Aorta (tissue), 5 donors: ENCODE measurements around the gene SPACA9. TPM values are rescaled to one million over a fixed set of nuclear protein-coding genes. Genes with fewer than 3 reads are reported as not detected.

Experiments
- ATAC-seq: fragments of 200-7000 bp; cut with Tn5 transposase; one replicate; pipeline ENCODE4 v1.9.1; 2022; ENCODE audit warnings: moderate library complexity; ENCODE audit not compliant: low FRiP score
- DNase-seq, 2 donors: peaks; one replicate each; pipeline ENCODE4 v3.0.0-alpha.2; 2020
- H3K27ac ChIP-seq, 2 donors: one replicate each; pipeline ENCODE4 v1.5.1; 2013; ENCODE audit warnings: low read length in 2 of 2, mild to moderate bottlenecking in 2 of 2, moderate library complexity in 2 of 2, control low read depth in 1 of 2, inconsistent platforms in 1 of 2, low read depth in 1 of 2
- H3K27me3 ChIP-seq, 2 donors: one replicate each; pipeline ENCODE4 v1.6.1; 2013; ENCODE audit warnings: control low read depth in 1 of 2, low read length in 1 of 2, mild to moderate bottlenecking in 1 of 2, moderate library complexity in 1 of 2; ENCODE audit not compliant: insufficient read depth in 2 of 2, control insufficient read depth in 1 of 2
- H3K36me3 ChIP-seq, 2 donors: one replicate each; pipeline ENCODE4 v1.6.1; 2013; ENCODE audit warnings: control low read depth in 1 of 2, low read length in 1 of 2, mild to moderate bottlenecking in 1 of 2; ENCODE audit not compliant: insufficient read depth in 2 of 2, control insufficient read depth in 1 of 2
- H3K4me1 ChIP-seq, 2 donors: one replicate each; pipeline ENCODE4 v1.6.1; 2013; ENCODE audit warnings: low read length in 2 of 2, control low read depth in 1 of 2, mild to moderate bottlenecking in 1 of 2, moderate library complexity in 1 of 2; ENCODE audit not compliant: insufficient read depth in 2 of 2, control insufficient read depth in 1 of 2
- H3K4me3 ChIP-seq, 2 donors: one replicate each; pipeline ENCODE4 v1.5.1; 2013; ENCODE audit warnings: low read length in 2 of 2, control low read depth in 1 of 2, mild to moderate bottlenecking in 1 of 2
- H3K9me3 ChIP-seq: one replicate; pipeline ENCODE4 v1.6.1; 2013; ENCODE audit warnings: mild to moderate bottlenecking, low read length; ENCODE audit not compliant: control insufficient read depth
- WGBS, 2 donors: extraction: QIAGEN DNeasy Blood & Tissue Kit; methylation state at CpG; one replicate each; pipeline ENCODE4 v1.1.7; 2013; 5-methylcytosine and 5-hydroxymethylcytosine counted together
- intact Hi-C, 2 donors: fragments of 100-400 bp; cut with DNase I; formaldehyde crosslinking; loops; one replicate each; pipeline versions ENCODE4 v1.14.2 to v1.15.0; 2022
- polyA plus RNA-seq, 2 donors: library from polyadenylated mRNA; stranded (reverse); fragments of 200-250 nt; gene quantifications; one replicate each; pipeline ENCODE4 v1.2.3, GENCODE V29; 2013
- total RNA-seq, 2 donors: library from RNA; stranded (reverse); fragmentation: NEBNext Ultra II Directional; extraction: Animal tissue kit (Norgen Biotek cat#: 25700); gene quantifications; one replicate each; pipeline ENCODE4 v1.2.1, GENCODE V29; 2021
- donor health status: healthy with polysubstance abuse.
- donor health status: Bipolar disorder and iron deficiency.
- donor health status: DM: no; HTN: no; CAD: no.
- donor health status: DM: no; HTN: no; CAD: no.
- donor health status: DM: yes; HTN: yes; CAD: no.

SPACA9 gene
- total and polyA plus RNA-seq, 4 donors = 2.3 to 7.9 (median 5.1) TPM

DNA sequence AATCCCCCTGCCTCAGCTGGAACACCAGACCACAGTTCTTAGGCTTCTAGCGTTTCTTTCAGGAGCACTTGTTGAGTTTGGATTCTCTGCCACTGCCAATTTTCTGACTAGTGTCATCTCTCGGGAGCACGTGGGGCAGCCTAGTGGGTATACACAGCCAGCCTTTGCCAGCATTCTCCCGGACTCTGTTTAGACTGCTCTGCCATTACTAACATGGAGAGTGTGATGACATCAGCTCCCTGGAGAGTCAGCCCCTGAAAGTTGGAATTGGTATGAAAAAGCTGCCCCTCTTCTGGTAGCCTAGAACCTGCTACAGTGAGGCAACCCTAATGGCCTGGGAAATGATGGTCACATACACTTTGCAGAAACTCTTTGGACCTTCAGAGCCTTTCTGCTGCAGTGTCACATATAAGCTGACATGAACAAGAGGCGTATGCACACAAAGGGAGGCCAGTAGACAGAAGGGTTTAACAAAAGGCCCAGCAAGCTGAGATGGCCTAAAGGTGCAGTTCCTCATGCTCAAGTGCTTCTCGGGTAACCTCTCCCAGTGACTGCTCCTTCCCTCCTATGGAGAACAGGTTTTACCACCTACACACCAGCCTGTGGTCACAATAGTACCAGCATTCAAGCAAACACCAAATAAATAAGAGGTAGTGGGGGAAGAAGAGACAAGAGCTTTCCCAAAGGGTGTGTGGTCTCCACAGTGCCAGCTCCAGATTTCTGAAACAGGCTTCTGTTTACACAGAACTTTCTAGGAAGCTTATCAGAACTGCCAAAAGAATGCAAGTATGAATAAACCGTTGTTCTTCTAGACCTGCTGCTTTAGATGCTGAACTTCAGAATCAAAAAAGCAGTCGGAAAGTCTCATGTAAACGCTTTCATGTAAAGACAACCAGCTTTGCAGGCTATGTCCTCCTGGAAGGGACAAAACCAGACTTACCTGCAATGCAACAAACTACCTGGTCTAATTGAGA lies 16.5 kb downstream of the SPACA9 start:
- no peak for ATAC-seq
- Histone ChIP-seq H3K36me3 (peaks cover 0 to 16% of the 10 kb centered on the region in 2 donors), H3K9me3 (no peaks in the 10 kb centered on the region), H3K4me3 (no peak overlapping the region), H3K27me3 (no peaks in the 10 kb centered on the region), H3K27ac (no peak overlapping the region), H3K4me1 (no peaks in the 10 kb centered on the region)
- 45% methylated on average over 9 of the region's 9 CpGs for WGBS, 2 donors
- DNase-seq = no peak
- intact Hi-C loops = no loop called here

- no peaks in the 10 kb centered on the region for H3K27me3 ChIP-seq
- ATAC-seq (no peak), DNase-seq (no peak)
- H3K4me1 ChIP-seq = no peaks in the 10 kb centered on the region
- 91 to 92% methylated on average over 13 of the region's 13 CpGs for WGBS, 2 donors
- intact Hi-C loops = no loop called here
- peaks cover 0 to 20% of the 10 kb centered on the region in 2 donors for H3K36me3 ChIP-seq
- H3K9me3 ChIP-seq = no peaks in the 10 kb centered on the region
- H3K4me3 ChIP-seq = no peak overlapping the region
- no peak overlapping the region for H3K27ac ChIP-seq
Observed at GRCh38 chr9:132896264-132896663, 17.6 kb downstream of the SPACA9 start.

DNA sequence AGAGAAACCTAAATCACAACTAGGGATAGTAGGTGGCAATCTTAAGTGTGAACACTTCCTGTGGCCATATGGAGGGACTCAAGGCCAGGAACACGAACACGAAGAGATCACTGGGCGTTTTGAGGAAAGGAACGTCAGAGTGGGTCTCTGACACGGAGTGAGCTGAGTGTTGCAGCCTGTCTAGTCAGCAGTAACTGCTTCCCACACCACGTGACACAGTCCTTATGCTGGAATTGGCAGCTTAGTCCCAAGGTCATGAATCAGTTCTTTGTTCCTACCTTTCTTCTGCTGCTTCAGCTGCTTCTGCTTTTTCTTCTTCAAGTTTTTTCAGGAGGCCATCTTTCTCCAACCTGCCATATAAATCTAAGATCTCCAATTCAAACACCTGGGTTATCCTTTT lies 18.2 kb downstream of the SPACA9 start:
- WGBS, 2 donors = 83 to 86% methylated on average over 6 of the region's 6 CpGs
- ATAC-seq (no peak), DNase-seq (no peak)
- Histone ChIP-seq H3K27me3 (no peaks in the 10 kb centered on the region), H3K9me3 (no peaks in the 10 kb centered on the region), H3K4me1 (no peaks in the 10 kb centered on the region), H3K4me3 (no peak overlapping the region), H3K36me3 (peaks cover 0 to 23% of the 10 kb centered on the region in 2 donors), H3K27ac (no peak overlapping the region)
- intact Hi-C loops = no loop called here

- peaks cover 0 to 25% of the 10 kb centered on the region in 2 donors for H3K36me3 ChIP-seq
- DNase-seq (no peak), ATAC-seq (no peak)
- H3K27ac ChIP-seq = no peak overlapping the region
- no peak overlapping the region for H3K4me3 ChIP-seq
- H3K27me3 ChIP-seq = no peaks in the 10 kb centered on the region
- H3K9me3 ChIP-seq = no peaks in the 10 kb centered on the region
- intact Hi-C loops = no loop called here
- WGBS, 2 donors = 92% methylated on average over 7 of the region's 7 CpGs
- no peaks in the 10 kb centered on the region for H3K4me1 ChIP-seq
Observed at GRCh38 chr9:132898051-132898450, 19.4 kb downstream of the SPACA9 start.

GRCh38 chr9:132901858-132902831 lies 23.4 kb downstream of the SPACA9 start:
- DNase-seq = peak; percentile 62 to 84
- H3K4me1 ChIP-seq = no peaks in the 10 kb centered on the region
- H3K4me3 ChIP-seq = no peak overlapping the region
- H3K27ac ChIP-seq = peak overlapping the region in 1 of 2 donors; percentile 17
- H3K27me3 ChIP-seq = no peaks in the 10 kb centered on the region
- H3K9me3 ChIP-seq = no peaks in the 10 kb centered on the region
- peak; percentile 80 for ATAC-seq
- H3K36me3 ChIP-seq = peaks cover 0 to 17% of the 10 kb centered on the region in 2 donors
- intact Hi-C loops = no loop called here
- 45% methylated on average over 11 of the region's 11 CpGs for WGBS, 2 donors

- DNase-seq (no peak), ATAC-seq (no peak)
- H3K27me3 ChIP-seq = no peaks in the 10 kb centered on the region
- H3K4me3 ChIP-seq = no peak overlapping the region
- no peaks in the 10 kb centered on the region for H3K9me3 ChIP-seq
- intact Hi-C loops = no loop called here
- peaks cover 0 to 13% of the 10 kb centered on the region in 2 donors for H3K36me3 ChIP-seq
- H3K4me1 ChIP-seq = no peaks in the 10 kb centered on the region
- no peak overlapping the region for H3K27ac ChIP-seq
- 73 to 78% methylated on average over 13 of the region's 13 CpGs for WGBS, 2 donors
Observed at GRCh38 chr9:132903574-132904492, 25.1 kb downstream of the SPACA9 start.

GRCh38 chr9:132905726-132906125 lies 27.0 kb downstream of the SPACA9 start:
- no peak for ATAC-seq
- no peak for DNase-seq
- Histone ChIP-seq H3K36me3 (peaks cover 3 to 14% of the 10 kb centered on the region in 2 donors), H3K27me3 (no peaks in the 10 kb centered on the region), H3K9me3 (no peaks in the 10 kb centered on the region), H3K27ac (no peak overlapping the region), H3K4me1 (no peaks in the 10 kb centered on the region), H3K4me3 (no peak overlapping the region)
- 90 to 92% methylated on average over 12 of the region's 12 CpGs for WGBS, 2 donors
- intact Hi-C loops = no loop called here

DNA sequence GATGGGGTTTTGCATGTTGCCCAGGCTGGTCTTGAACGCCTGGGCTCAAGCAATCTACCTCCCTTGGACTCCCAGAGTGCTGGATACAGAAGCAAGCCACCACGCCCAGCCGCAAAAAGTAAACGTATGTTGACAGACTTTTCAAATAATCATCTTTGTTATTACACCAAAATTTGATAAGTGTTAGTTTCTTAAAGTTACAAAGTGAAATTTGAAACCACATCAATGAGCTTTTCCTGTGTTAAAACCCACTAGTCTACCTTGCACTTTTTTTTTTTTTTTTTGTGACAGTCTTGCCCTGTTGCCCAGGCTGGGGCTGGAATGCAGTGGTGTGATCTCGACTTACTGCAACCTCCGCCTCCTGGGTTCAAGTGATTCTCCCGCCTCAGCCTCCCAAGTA lies 29.9 kb downstream of the SPACA9 start:
- H3K4me1 ChIP-seq = no peaks in the 10 kb centered on the region
- intact Hi-C loops = no loop called here
- H3K27ac ChIP-seq = no peak overlapping the region
- peaks cover 3 to 8% of the 10 kb centered on the region in 2 donors for H3K36me3 ChIP-seq
- DNase-seq = no peak
- 89 to 93% methylated on average over 7 of the region's 7 CpGs for WGBS, 2 donors
- H3K4me3 ChIP-seq = no peak overlapping the region
- ATAC-seq = no peak
- H3K27me3 ChIP-seq = no peaks in the 10 kb centered on the region
- H3K9me3 ChIP-seq = no peaks in the 10 kb centered on the region
